IMR-90 (cell line): Measurements from ENCODE around the gene SMAD2.

Experiments used
- CEBPB ChIP-seq: IDR thresholded peaks from 2 replicates; pipeline ENCODE4 v1.6.1; 2012; ENCODE audit warnings: low read depth, low read length, improper control_type of control experiment
- FOS ChIP-seq: fragments of 150-350 bp; IDR thresholded peaks from 2 replicates; pipeline ENCODE4 v1.6.1; 2016; ENCODE audit warnings: low read depth, low read length
- MAFK ChIP-seq: IDR thresholded peaks from 2 replicates; pipeline ENCODE4 v1.6.1; 2012; ENCODE audit warnings: low read depth, low read length, improper control_type of control experiment
- MAZ ChIP-seq: IDR thresholded peaks from 2 replicates; pipeline ENCODE4 v1.6.1; 2012; ENCODE audit warnings: low read depth, mild to moderate bottlenecking, low read length, improper control_type of control experiment, moderate library complexity, borderline replicate concordance
- POLR2A ChIP-seq: IDR thresholded peaks from 2 replicates; pipeline ENCODE4 v1.6.1; 2012; ENCODE audit warnings: mild to moderate bottlenecking, low read depth, low read length
- RCOR1 ChIP-seq: IDR thresholded peaks from 2 replicates; pipeline ENCODE4 v1.6.1; 2012; ENCODE audit warnings: mild to moderate bottlenecking, low read length, improper control_type of control experiment; ENCODE audit not compliant: insufficient replicate concordance
- TF ChIP-seq, protein P1 (sequence below): conservative IDR thresholded peaks from 2 replicates; pipeline ENCODE4 v1.5.1; 2012; ENCODE audit warnings: mild to moderate bottlenecking, low read depth, low read length, improper control_type of control experiment
- TF ChIP-seq, protein P2 (sequence below): fragments of 150-350 bp; IDR thresholded peaks from 2 replicates; pipeline ENCODE4 v1.6.1; 2017; ENCODE audit warnings: mild to moderate bottlenecking, antibody characterized with exemption, low read length, low read depth
- TF ChIP-seq, protein P3 (sequence below): fragments of 150-350 bp; IDR thresholded peaks from 2 replicates; pipeline ENCODE4 v1.6.1; 2016; ENCODE audit warnings: low read depth, mild to moderate bottlenecking, low read length, moderate library complexity, borderline replicate concordance

DNA sequence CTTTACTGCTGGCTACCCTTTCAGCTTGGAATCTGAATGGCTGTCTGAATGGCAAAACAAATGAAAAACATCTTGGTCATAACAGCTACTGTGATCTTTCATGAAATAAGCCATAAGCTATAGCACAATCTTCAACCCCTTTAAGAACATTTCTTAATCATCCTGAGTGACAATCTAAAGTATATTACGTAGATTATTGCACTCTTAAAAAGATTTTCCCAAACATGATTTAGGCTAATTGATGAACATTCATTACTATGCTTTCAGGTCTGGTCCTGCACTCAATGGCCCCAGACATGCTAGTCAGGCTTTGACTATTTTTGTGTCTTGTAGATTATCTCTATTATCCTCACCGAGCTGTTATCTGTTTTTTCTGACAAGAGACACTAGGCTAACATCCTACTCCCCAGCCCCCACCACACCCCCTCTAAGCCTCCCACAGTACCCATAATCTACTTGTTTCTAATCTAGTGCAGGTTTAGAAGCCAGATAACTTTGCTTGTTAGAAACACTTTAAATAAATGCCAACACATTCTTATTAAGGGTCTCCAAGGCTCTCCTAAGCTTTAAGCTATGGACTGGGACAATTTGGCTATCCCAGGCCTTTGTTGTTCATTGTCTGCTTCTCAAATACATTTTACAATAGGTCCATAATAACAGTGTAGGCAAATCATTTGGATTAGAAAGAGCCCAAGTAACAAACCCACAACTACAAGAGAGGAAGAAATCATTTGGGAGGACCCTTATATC lies 4.2 kb downstream of the SMAD2 start:
- TF ChIP-seq, protein P1, sequence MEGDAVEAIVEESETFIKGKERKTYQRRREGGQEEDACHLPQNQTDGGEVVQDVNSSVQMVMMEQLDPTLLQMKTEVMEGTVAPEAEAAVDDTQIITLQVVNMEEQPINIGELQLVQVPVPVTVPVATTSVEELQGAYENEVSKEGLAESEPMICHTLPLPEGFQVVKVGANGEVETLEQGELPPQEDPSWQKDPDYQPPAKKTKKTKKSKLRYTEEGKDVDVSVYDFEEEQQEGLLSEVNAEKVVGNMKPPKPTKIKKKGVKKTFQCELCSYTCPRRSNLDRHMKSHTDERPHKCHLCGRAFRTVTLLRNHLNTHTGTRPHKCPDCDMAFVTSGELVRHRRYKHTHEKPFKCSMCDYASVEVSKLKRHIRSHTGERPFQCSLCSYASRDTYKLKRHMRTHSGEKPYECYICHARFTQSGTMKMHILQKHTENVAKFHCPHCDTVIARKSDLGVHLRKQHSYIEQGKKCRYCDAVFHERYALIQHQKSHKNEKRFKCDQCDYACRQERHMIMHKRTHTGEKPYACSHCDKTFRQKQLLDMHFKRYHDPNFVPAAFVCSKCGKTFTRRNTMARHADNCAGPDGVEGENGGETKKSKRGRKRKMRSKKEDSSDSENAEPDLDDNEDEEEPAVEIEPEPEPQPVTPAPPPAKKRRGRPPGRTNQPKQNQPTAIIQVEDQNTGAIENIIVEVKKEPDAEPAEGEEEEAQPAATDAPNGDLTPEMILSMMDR: no peak
- TF ChIP-seq POLR2A: no peak
- no peak for TF ChIP-seq RCOR1
- TF ChIP-seq, protein P2, sequence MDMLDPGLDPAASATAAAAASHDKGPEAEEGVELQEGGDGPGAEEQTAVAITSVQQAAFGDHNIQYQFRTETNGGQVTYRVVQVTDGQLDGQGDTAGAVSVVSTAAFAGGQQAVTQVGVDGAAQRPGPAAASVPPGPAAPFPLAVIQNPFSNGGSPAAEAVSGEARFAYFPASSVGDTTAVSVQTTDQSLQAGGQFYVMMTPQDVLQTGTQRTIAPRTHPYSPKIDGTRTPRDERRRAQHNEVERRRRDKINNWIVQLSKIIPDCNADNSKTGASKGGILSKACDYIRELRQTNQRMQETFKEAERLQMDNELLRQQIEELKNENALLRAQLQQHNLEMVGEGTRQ: no peak
- TF ChIP-seq MAZ: no peak
- TF ChIP-seq CEBPB: no peak
- TF ChIP-seq MAFK: no peak
- TF ChIP-seq FOS: no peak
- TF ChIP-seq, protein P3, sequence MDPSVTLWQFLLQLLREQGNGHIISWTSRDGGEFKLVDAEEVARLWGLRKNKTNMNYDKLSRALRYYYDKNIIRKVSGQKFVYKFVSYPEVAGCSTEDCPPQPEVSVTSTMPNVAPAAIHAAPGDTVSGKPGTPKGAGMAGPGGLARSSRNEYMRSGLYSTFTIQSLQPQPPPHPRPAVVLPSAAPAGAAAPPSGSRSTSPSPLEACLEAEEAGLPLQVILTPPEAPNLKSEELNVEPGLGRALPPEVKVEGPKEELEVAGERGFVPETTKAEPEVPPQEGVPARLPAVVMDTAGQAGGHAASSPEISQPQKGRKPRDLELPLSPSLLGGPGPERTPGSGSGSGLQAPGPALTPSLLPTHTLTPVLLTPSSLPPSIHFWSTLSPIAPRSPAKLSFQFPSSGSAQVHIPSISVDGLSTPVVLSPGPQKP: no peak
